Neuronal stem cell (in vitro differentiated cells): ENCODE data around the gene RALGAPA2.

ENCODE experiments used
- DNase-seq: peaks from one replicate; pipeline ENCODE4 v3.0.0-alpha.2; 2013; ENCODE audit warnings: low spot score
- H2AFZ ChIP-seq: one replicate; pipeline ENCODE4 v1.6.1; 2013; ENCODE audit warnings: mild to moderate bottlenecking, low read length, inconsistent platforms
- H2AK5ac ChIP-seq: 2 replicates; pipeline ENCODE4 v1.6.1; 2013; ENCODE audit warnings: low read depth, mild to moderate bottlenecking, inconsistent platforms, low read length, moderate library complexity, mixed read lengths
- H2BK120ac ChIP-seq: 2 replicates; pipeline ENCODE4 v1.6.1; 2013; ENCODE audit warnings: low read depth, mild to moderate bottlenecking, inconsistent platforms, low read length, moderate library complexity, mixed read lengths
- H2BK12ac ChIP-seq: one replicate; pipeline ENCODE4 v1.6.1; 2013; ENCODE audit warnings: low read length, inconsistent platforms
- H2BK15ac ChIP-seq: 2 replicates; pipeline ENCODE4 v1.6.1; 2013; ENCODE audit warnings: mild to moderate bottlenecking, low read length, inconsistent platforms, mixed read lengths
- H2BK5ac ChIP-seq: one replicate; pipeline ENCODE4 v1.6.1; 2013; ENCODE audit warnings: inconsistent platforms, mild to moderate bottlenecking, low read length, moderate library complexity
- H3K14ac ChIP-seq: one replicate; pipeline ENCODE4 v1.6.1; 2013; ENCODE audit warnings: low read length, inconsistent platforms
- H3K18ac ChIP-seq: 2 replicates; pipeline ENCODE4 v1.6.1; 2013; ENCODE audit warnings: low read length, inconsistent platforms
- H3K23ac ChIP-seq: 2 replicates; pipeline ENCODE4 v1.6.1; 2013; ENCODE audit warnings: low read depth, mild to moderate bottlenecking, mixed read lengths, low read length, inconsistent platforms; ENCODE audit not compliant: poor library complexity
- H3K27ac ChIP-seq: replicated peaks from 3 replicates; pipeline ENCODE4 v1.5.1; 2013; ENCODE audit warnings: low read length, inconsistent platforms
- H3K27me3 ChIP-seq, 3 experiments: 2 replicates each; pipeline ENCODE4 v1.6.1; 2013; ENCODE audit warnings: low read length in 3 of 3, mild to moderate bottlenecking in 2 of 3, inconsistent platforms in 1 of 3, low read depth in 1 of 3, mixed read lengths in 1 of 3, moderate library complexity in 1 of 3; ENCODE audit not compliant: control insufficient read depth in 3 of 3, insufficient read depth in 3 of 3
- H3K36me3 ChIP-seq, 2 donors: replicated peaks in 1 of 2; 2 replicates each; pipeline ENCODE4 v1.6.1; 2013; ENCODE audit warnings: low read length in 2 of 2; ENCODE audit not compliant: control insufficient read depth in 2 of 2, insufficient read depth in 2 of 2
- H3K4ac ChIP-seq: 2 replicates; pipeline ENCODE4 v1.6.1; 2013; ENCODE audit warnings: inconsistent platforms, mild to moderate bottlenecking, low read length, moderate library complexity
- H3K4me1 ChIP-seq, 2 donors: 1 replicate in 1 of 2; 2 replicates in 1 of 2; pipeline ENCODE4 v1.6.1; 2013; ENCODE audit warnings: low read length in 2 of 2, low read depth in 1 of 2; ENCODE audit not compliant: control insufficient read depth in 2 of 2, insufficient read depth in 1 of 2
- H3K4me2 ChIP-seq: one replicate; pipeline ENCODE4 v1.6.1; 2013; ENCODE audit warnings: mild to moderate bottlenecking, low read length, inconsistent platforms; ENCODE audit not compliant: insufficient read depth, poor library complexity, severe bottlenecking
- H3K4me3 ChIP-seq, 2 donors: 2 replicates each; pipeline ENCODE4 v1.5.1; 2013; ENCODE audit warnings: low read length in 2 of 2, mild to moderate bottlenecking in 2 of 2, inconsistent platforms in 1 of 2, moderate library complexity in 1 of 2
- H3K79me1 ChIP-seq: one replicate; pipeline ENCODE4 v1.6.1; 2013; ENCODE audit warnings: low read depth, mild to moderate bottlenecking, inconsistent platforms, low read length, moderate library complexity
- H3K9ac ChIP-seq: one replicate; pipeline ENCODE4 v1.6.1; 2013; ENCODE audit warnings: mild to moderate bottlenecking, low read depth, low read length, inconsistent platforms; ENCODE audit not compliant: poor library complexity
- H3K9me3 ChIP-seq, 2 donors: replicated peaks in 1 of 2; 2 replicates each; pipeline versions ENCODE3 to v1.6.1; 2013; ENCODE audit warnings: low read length in 2 of 2, mild to moderate bottlenecking in 2 of 2, inconsistent platforms in 1 of 2, low read depth in 1 of 2, mixed read lengths in 1 of 2, moderate library complexity in 1 of 2; ENCODE audit not compliant: control insufficient read depth in 2 of 2, insufficient read depth in 1 of 2
- H4K8ac ChIP-seq: one replicate; pipeline ENCODE4 v1.6.1; 2013; ENCODE audit warnings: low read depth, mild to moderate bottlenecking, inconsistent platforms, low read length, moderate library complexity
- H4K91ac ChIP-seq: one replicate; pipeline ENCODE4 v1.6.1; 2013; ENCODE audit warnings: low read length, low read depth, mild to moderate bottlenecking, inconsistent platforms; ENCODE audit not compliant: poor library complexity
- WGBS, 2 donors: extraction: QIAGEN DNeasy Blood & Tissue Kit; methylation state at CpG; one replicate each; pipeline ENCODE4 v1.1.7; 2013; ENCODE audit warnings: missing lambda C conversion rate in 2 of 2, mixed read lengths in 1 of 2; ENCODE audit not compliant: insufficient read length in 2 of 2, insufficient replicate concordance in 1 of 2; ENCODE audit errors: extremely low coverage in 2 of 2; 5-methylcytosine and 5-hydroxymethylcytosine counted together

The RALGAPA2 gene

DNA sequence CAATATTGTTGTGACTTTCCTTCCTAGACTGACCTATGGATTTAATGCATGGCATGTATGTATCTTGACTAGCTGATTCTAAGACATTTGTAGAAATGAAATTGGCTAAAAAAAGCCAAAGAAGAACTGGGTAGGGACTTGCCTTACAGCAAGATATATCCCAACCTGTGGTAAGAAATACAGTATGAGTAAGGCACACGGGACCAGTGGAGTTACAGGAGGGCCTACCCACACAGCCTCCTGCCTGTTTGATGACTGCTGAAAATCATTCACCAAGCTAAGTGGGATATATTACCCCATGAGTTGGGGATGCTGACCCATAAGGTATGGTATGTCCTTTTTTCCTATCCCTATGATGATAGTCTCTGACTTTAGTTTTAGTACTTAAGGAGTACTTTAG is 232.3 kb downstream of the RALGAPA2 start:
- no peak overlapping the region for H2AK5ac ChIP-seq
- H2BK15ac ChIP-seq: no peak overlapping the region
- no peak overlapping the region for H2AFZ ChIP-seq
- H3K4me3 ChIP-seq: no peak overlapping the region
- no peak overlapping the region for H3K4me2 ChIP-seq
- no peaks in the 10 kb centered on the region for H3K36me3 ChIP-seq
- no peak overlapping the region for H3K4ac ChIP-seq
- peaks cover 3 to 8% of the 10 kb centered on the region in 2 donors for H3K4me1 ChIP-seq
- H3K27ac ChIP-seq: no peak overlapping the region
- no peak for DNase-seq
- no peaks in the 10 kb centered on the region for H3K9me3 ChIP-seq
- no peak overlapping the region for H2BK120ac ChIP-seq
- no peak overlapping the region for H2BK5ac ChIP-seq
- no peak overlapping the region for H3K14ac ChIP-seq
- no CpG with 5 or more reads among the region's 1 CpG for WGBS, 2 donors
- H3K27me3 ChIP-seq: no peaks in the 10 kb centered on the region
- no peaks in the 10 kb centered on the region for H3K79me1 ChIP-seq
- no peak overlapping the region for H3K18ac ChIP-seq
- H2BK12ac ChIP-seq: no peak overlapping the region
- no peak overlapping the region for H4K91ac ChIP-seq
- H4K8ac ChIP-seq: no peak overlapping the region
- no peak overlapping the region for H3K23ac ChIP-seq
- no peak overlapping the region for H3K9ac ChIP-seq

DNA sequence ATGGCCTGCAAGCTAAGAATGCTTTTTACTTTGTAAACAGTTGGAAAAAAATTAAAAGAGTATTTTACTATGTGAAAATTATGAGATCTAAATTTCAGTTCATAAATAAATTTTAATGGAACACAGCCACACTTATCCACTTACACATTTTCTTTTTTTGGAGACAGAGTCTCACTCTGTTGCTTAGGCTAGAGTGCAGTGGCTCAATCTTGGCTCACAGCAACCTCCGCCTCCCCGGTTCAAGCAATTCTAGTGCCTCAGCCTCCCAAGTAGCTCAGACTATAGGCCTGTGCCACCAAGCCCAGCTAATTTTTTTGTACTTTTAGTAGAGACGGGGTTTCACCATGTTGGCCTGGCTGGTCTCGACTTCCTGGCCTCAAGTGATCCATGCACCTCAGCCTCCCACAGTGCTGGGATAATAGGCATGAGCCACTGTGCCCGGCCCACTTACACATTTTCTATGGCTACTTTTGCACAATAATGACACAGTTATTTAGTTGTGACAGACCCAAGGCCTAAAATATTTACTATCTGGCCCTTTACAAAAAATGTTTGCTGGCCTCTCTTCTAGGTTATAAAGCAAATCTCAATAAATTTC is 234.9 kb downstream of the RALGAPA2 start:
- H2BK15ac ChIP-seq: no peak overlapping the region
- peak overlapping the region; percentile 0 for H3K4me2 ChIP-seq
- H4K8ac ChIP-seq: peak overlapping the region; percentile 27
- no peaks in the 10 kb centered on the region for H3K27me3 ChIP-seq
- no peak overlapping the region for H3K18ac ChIP-seq
- H3K14ac ChIP-seq: no peak overlapping the region
- H3K4ac ChIP-seq: no peak overlapping the region
- no peak overlapping the region for H3K9ac ChIP-seq
- H2AFZ ChIP-seq: peak overlapping the region; percentile 46
- H3K36me3 ChIP-seq: no peaks in the 10 kb centered on the region
- no peak overlapping the region for H3K23ac ChIP-seq
- H4K91ac ChIP-seq: no peak overlapping the region
- H2BK12ac ChIP-seq: no peak overlapping the region
- no peak overlapping the region for H3K4me3 ChIP-seq
- no peak overlapping the region for H2BK5ac ChIP-seq
- WGBS, 2 donors: no CpG with 5 or more reads among the region's 5 CpGs
- no peaks in the 10 kb centered on the region for H3K9me3 ChIP-seq
- no peak for DNase-seq
- no peaks in the 10 kb centered on the region for H3K79me1 ChIP-seq
- H3K4me1 ChIP-seq: peaks cover 3 to 11% of the 10 kb centered on the region in 2 donors
- no peak overlapping the region for H2BK120ac ChIP-seq
- H3K27ac ChIP-seq: peak overlapping the region; percentile 31
- no peak overlapping the region for H2AK5ac ChIP-seq

DNA sequence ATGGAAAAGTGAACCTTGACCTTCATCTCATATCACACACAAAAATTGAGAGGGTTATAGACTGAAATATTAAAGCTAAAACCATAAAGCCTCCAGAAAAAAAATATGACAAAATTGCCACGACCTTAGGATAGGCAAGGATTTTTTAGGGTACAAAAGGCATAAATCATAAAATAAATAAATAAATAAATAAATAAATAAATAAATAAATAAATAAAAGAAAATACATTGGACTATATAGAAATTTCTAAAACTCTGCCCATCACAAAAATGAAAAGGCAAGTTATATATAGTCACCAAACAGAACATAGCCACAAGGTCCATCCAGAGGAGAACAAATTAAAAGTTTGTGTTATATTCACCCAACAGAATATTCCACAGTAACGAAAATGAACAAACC is 235.9 kb downstream of the RALGAPA2 start:
- Histone ChIP-seq H4K8ac (no peak overlapping the region), H4K91ac (no peak overlapping the region)
- no CpG with 5 or more reads among the region's 2 CpGs for WGBS, 2 donors

DNA sequence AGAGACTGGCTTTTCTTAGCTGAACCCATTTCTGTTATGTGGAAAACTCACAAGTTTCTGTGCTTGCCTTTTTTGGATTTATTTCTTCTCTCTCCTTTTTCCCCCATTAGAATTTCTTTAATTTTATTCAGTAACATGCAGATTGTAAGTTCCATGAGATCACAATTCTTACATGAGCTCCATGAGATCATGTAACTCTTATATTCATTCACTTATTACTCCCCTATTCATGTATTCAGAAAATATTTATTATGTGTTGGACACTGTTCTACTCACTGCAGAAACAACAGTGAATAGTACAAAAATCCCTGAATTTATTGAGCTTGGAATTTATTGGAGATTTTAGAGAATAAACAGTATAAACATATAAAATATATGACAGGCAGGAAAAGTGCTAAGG is 238.8 kb downstream of the RALGAPA2 start:
- Histone ChIP-seq H3K27ac (no peak overlapping the region), H3K23ac (no peak overlapping the region), H3K18ac (no peak overlapping the region), H2BK15ac (no peak overlapping the region), H3K79me1 (no peaks in the 10 kb centered on the region), H2AFZ (no peak overlapping the region), H3K14ac (no peak overlapping the region), H3K4me1 (peaks cover 4 to 14% of the 10 kb centered on the region in 2 donors), H3K4me3 (no peak overlapping the region), H3K9ac (no peak overlapping the region), H3K4ac (no peak overlapping the region), H3K27me3 (no peaks in the 10 kb centered on the region), H2BK12ac (no peak overlapping the region), H3K9me3 (no peaks in the 10 kb centered on the region), H2AK5ac (no peak overlapping the region), H4K8ac (no peak overlapping the region), H2BK5ac (no peak overlapping the region), H4K91ac (no peak overlapping the region), H3K4me2 (no peak overlapping the region), H2BK120ac (no peak overlapping the region), H3K36me3 (peaks cover 0 to 1% of the 10 kb centered on the region in 2 donors)
- DNase-seq: no peak

More for the DNA sequence above, 235.9 kb downstream of the RALGAPA2 start:
- no peak overlapping the region for H2BK120ac ChIP-seq
- no peak overlapping the region for H2BK12ac ChIP-seq
- H3K9ac ChIP-seq: no peak overlapping the region
- H3K27ac ChIP-seq: no peak overlapping the region
- H3K14ac ChIP-seq: no peak overlapping the region
- H2AFZ ChIP-seq: no peak overlapping the region
- no peak overlapping the region for H3K4me3 ChIP-seq
- H2AK5ac ChIP-seq: no peak overlapping the region
- no peaks in the 10 kb centered on the region for H3K36me3 ChIP-seq
- H3K79me1 ChIP-seq: no peaks in the 10 kb centered on the region
- H3K4me2 ChIP-seq: no peak overlapping the region
- no peak overlapping the region for H3K18ac ChIP-seq
- no peak overlapping the region for H2BK5ac ChIP-seq
- H3K4ac ChIP-seq: no peak overlapping the region
- H3K9me3 ChIP-seq: no peaks in the 10 kb centered on the region
- no peak for DNase-seq
- H3K23ac ChIP-seq: no peak overlapping the region
- H3K4me1 ChIP-seq: peaks cover 3 to 12% of the 10 kb centered on the region in 2 donors
- no peak overlapping the region for H2BK15ac ChIP-seq
- no peaks in the 10 kb centered on the region for H3K27me3 ChIP-seq
